Right atrium auricular region (tissue), 2 donors: ENCODE measurements around the gene USP8. TPM values are rescaled to one million over a fixed set of nuclear protein-coding genes. Genes with fewer than 3 reads are reported as not detected.
"Not testable (repeated sequence)": the region's sequence is repeated elsewhere in the genome, so short reads cannot be mapped to it uniquely, and the experiment has no call there.

Source experiments
- DNase-seq: peaks from one replicate; pipeline ENCODE4 v3.0.0-alpha.2; 2019; ENCODE audit warnings: low spot score
- H3K27ac ChIP-seq, 2 donors: fragments of 200-600 bp; sonication (generic); 1 replicate in 1 of 2; 2 replicates in 1 of 2; pipeline ENCODE4 v1.5.1; 2016 to 2019
- H3K27me3 ChIP-seq, 2 donors: fragments of 200-600 bp; sonication (generic); one replicate each; pipeline versions ENCODE4 v1.5.1 to v1.6.0; 2017 to 2019
- H3K36me3 ChIP-seq: fragments of 200-600 bp; sonication (generic); one replicate; pipeline ENCODE4 v1.5.1; 2016
- H3K4me1 ChIP-seq, 2 donors: fragments of 200-600 bp; sonication (generic); one replicate each; pipeline versions ENCODE4 v1.5.1 to v1.6.0; 2017 to 2019
- H3K4me3 ChIP-seq, 2 donors: fragments of 200-600 bp; sonication (generic); 1 replicate in 1 of 2; 2 replicates in 1 of 2; pipeline ENCODE4 v1.5.1; 2017 to 2019; ENCODE audit warnings: mild to moderate bottlenecking in 1 of 2, moderate library complexity in 1 of 2
- H3K9me3 ChIP-seq, 2 donors: fragments of 200-600 bp; sonication (generic); one replicate each; pipeline ENCODE4 v1.5.1; 2019
- CTCF ChIP-seq, 2 donors: fragments of 200-600 bp; sonication (generic); IDR thresholded peaks; one replicate each; pipeline ENCODE4 v1.5.1; 2019; ENCODE audit warnings: antibody characterized with exemption in 2 of 2
- total RNA-seq, 2 donors: library from RNA; depleted of rRNA; stranded (reverse); fragments of >200 nt; gene quantifications; one replicate each; pipeline ENCODE4 v1.1.0, GENCODE V29; 2016

USP8 gene
- total RNA-seq, 2 donors from 2014 or later = 25.0 to 46.5 TPM

- TF ChIP-seq CTCF (IDR thresholded peaks at IDR 0.05) = no peak
- Histone ChIP-seq H3K4me3 (no peak overlapping the region), H3K27ac (no peak overlapping the region), H3K36me3 (peaks cover 46% of the 10 kb centered on the region), H3K9me3 (no peaks in the 10 kb centered on the region), H3K4me1 (no peaks in the 10 kb centered on the region), H3K27me3 (no peaks in the 10 kb centered on the region)
- no peak for DNase-seq
These were observed 78.9 kb downstream of the USP8 start for GRCh38 chr15:50503144-50503543.

- peaks cover 22% of the 10 kb centered on the region for H3K36me3 ChIP-seq
- H3K27ac ChIP-seq, DNase-seq, H3K27me3 ChIP-seq, H3K9me3 ChIP-seq, H3K4me1 ChIP-seq, H3K4me3 ChIP-seq: not testable (repeated sequence)
These were observed 81.5 kb downstream of the USP8 start for GRCh38 chr15:50505656-50506055.

GRCh38 chr15:50506121-50506520, 81.9 kb downstream of the USP8 start:
- no peaks in the 10 kb centered on the region for H3K4me1 ChIP-seq
- H3K27ac ChIP-seq = no peak overlapping the region
- H3K27me3 ChIP-seq = no peaks in the 10 kb centered on the region
- DNase-seq = no peak
- peaks cover 18% of the 10 kb centered on the region for H3K36me3 ChIP-seq
- H3K9me3 ChIP-seq = no peaks in the 10 kb centered on the region
- H3K4me3 ChIP-seq = no peak overlapping the region
- no peak for TF ChIP-seq CTCF (IDR thresholded peaks at IDR 0.05)

GRCh38 chr15:50513001-50513400, 88.8 kb downstream of the USP8 start:
- Histone ChIP-seq H3K9me3 (peaks cover 0 to 4% of the 10 kb centered on the region in 2 donors), H3K27me3 (no peaks in the 10 kb centered on the region), H3K36me3 (no peaks in the 10 kb centered on the region), H3K4me1 (no peaks in the 10 kb centered on the region), H3K27ac (no peak overlapping the region), H3K4me3 (no peak overlapping the region)
- DNase-seq = no peak
- TF ChIP-seq CTCF (IDR thresholded peaks at IDR 0.05) = no peak

- no peak for DNase-seq
- Histone ChIP-seq H3K36me3 (no peaks in the 10 kb centered on the region), H3K9me3 (peaks cover 0 to 4% of the 10 kb centered on the region in 2 donors), H3K4me3 (no peak overlapping the region), H3K4me1 (no peaks in the 10 kb centered on the region), H3K27ac (no peak overlapping the region), H3K27me3 (no peaks in the 10 kb centered on the region)
- no peak for TF ChIP-seq CTCF (IDR thresholded peaks at IDR 0.05)
These were observed 95.7 kb downstream of the USP8 start for GRCh38 chr15:50519740-50520425.

GRCh38 chr15:50523851-50524251, 99.6 kb downstream of the USP8 start:
- no peaks in the 10 kb centered on the region for H3K9me3 ChIP-seq
- no peak overlapping the region for H3K27ac ChIP-seq

More at GRCh38 chr15:50523851-50524251, 99.6 kb downstream of the USP8 start:
- Histone ChIP-seq H3K27me3 (no peaks in the 10 kb centered on the region), H3K4me3 (no peak overlapping the region), H3K36me3 (no peaks in the 10 kb centered on the region), H3K4me1 (no peaks in the 10 kb centered on the region)
- DNase-seq = no peak
- TF ChIP-seq CTCF (IDR thresholded peaks at IDR 0.05) = no peak
